ENCODE data around the gene NLRP11. TPM values are rescaled to one million over a fixed set of nuclear protein-coding genes. Genes with fewer than 3 reads are reported as not detected.

NLRP11 gene
- not detected for total RNA-seq

GRCh38 chr19:55831846-55832245 lies at the start of gene NLRP11:
TSS of gene NLRP11 (minus strand) at chr19:55831999. CDS start at chr19:55818174, 13,825 bp downstream.
- Histone ChIP-seq H3K9me3 (no peaks in the 10 kb centered on the region), H3K4me1 (ENCODE audit: control insufficient read depth in 1 of 2, low read depth in 2 of 2) (no peaks in the 10 kb centered on the region), H3K36me3 (no peaks in the 10 kb centered on the region), H3K27ac (no peak within 1 kb of the TSS), H3K4me3 (no peak within 1 kb of the TSS), H3K27me3 (replicated peaks; ENCODE audit: insufficient read depth) (no peaks in the 10 kb centered on the region)
- no peak for DNase-seq (ENCODE audit: low spot score)
- no peak for ATAC-seq (ENCODE audit: insufficient number of reproducible peaks, low FRiP score, low read depth)
- TF ChIP-seq CTCF (IDR thresholded peaks at IDR 0.05) = no peak

GRCh38 chr19:55877211-55877610 lies 45.4 kb upstream of the NLRP11 start:
- DNase-seq (ENCODE audit: low spot score) (no peak), ATAC-seq (ENCODE audit: insufficient number of reproducible peaks, low FRiP score, low read depth) (no peak)
- no peaks in the 10 kb centered on the region for H3K9me3 ChIP-seq
- H3K36me3 ChIP-seq = no peaks in the 10 kb centered on the region
- H3K27me3 ChIP-seq (replicated peaks; ENCODE audit: insufficient read depth) = no peaks in the 10 kb centered on the region
- no peak for TF ChIP-seq CTCF (IDR thresholded peaks at IDR 0.05)
- no peak overlapping the region for H3K27ac ChIP-seq
- no peaks in the 10 kb centered on the region for H3K4me1 ChIP-seq (ENCODE audit: control insufficient read depth in 1 of 2, low read depth in 2 of 2)
- no peak overlapping the region for H3K4me3 ChIP-seq

GRCh38 chr19:55870736-55871135 lies 38.9 kb upstream of the NLRP11 start:
- Histone ChIP-seq H3K4me1 (ENCODE audit: control insufficient read depth in 1 of 2, low read depth in 2 of 2) (no peaks in the 10 kb centered on the region), H3K27me3 (replicated peaks; ENCODE audit: insufficient read depth) (no peaks in the 10 kb centered on the region), H3K27ac (no peak overlapping the region), H3K4me3 (no peak overlapping the region), H3K36me3 (no peaks in the 10 kb centered on the region), H3K9me3 (no peaks in the 10 kb centered on the region)
- ATAC-seq (ENCODE audit: insufficient number of reproducible peaks, low FRiP score, low read depth) (no peak), DNase-seq (ENCODE audit: low spot score) (no peak)
- TF ChIP-seq CTCF (IDR thresholded peaks at IDR 0.05) = no peak

- TF ChIP-seq CTCF (IDR thresholded peaks at IDR 0.05) = no peak
- DNase-seq (ENCODE audit: low spot score) (no peak), ATAC-seq (ENCODE audit: insufficient number of reproducible peaks, low FRiP score, low read depth) (no peak)
- no peak overlapping the region for H3K4me3 ChIP-seq
- no peaks in the 10 kb centered on the region for H3K9me3 ChIP-seq
- H3K36me3 ChIP-seq = no peaks in the 10 kb centered on the region
- H3K27ac ChIP-seq = no peak overlapping the region
- no peaks in the 10 kb centered on the region for H3K4me1 ChIP-seq (ENCODE audit: control insufficient read depth in 1 of 2, low read depth in 2 of 2)
- no peaks in the 10 kb centered on the region for H3K27me3 ChIP-seq (replicated peaks; ENCODE audit: insufficient read depth)
These were observed 35.3 kb upstream of the NLRP11 start for GRCh38 chr19:55867101-55867500.

GRCh38 chr19:55866521-55866920 lies 34.7 kb upstream of the NLRP11 start:
- no peaks in the 10 kb centered on the region for H3K36me3 ChIP-seq
- H3K9me3 ChIP-seq = no peaks in the 10 kb centered on the region
- no peaks in the 10 kb centered on the region for H3K4me1 ChIP-seq (ENCODE audit: control insufficient read depth in 1 of 2, low read depth in 2 of 2)
- no peak for TF ChIP-seq CTCF (IDR thresholded peaks at IDR 0.05)
- H3K27me3 ChIP-seq (replicated peaks; ENCODE audit: insufficient read depth) = no peaks in the 10 kb centered on the region
- no peak overlapping the region for H3K4me3 ChIP-seq
- DNase-seq (ENCODE audit: low spot score) = no peak
- no peak for ATAC-seq (ENCODE audit: insufficient number of reproducible peaks, low FRiP score, low read depth)
- no peak overlapping the region for H3K27ac ChIP-seq

All from thoracic aorta (tissue), 2 donors.